Mammary epithelial cell (primary cell): ENCODE results near the gene ZNF613.

Experiments
- EZH2 ChIP-seq: IDR thresholded peaks from 2 replicates; pipeline ENCODE4 v1.6.1; 2012; ENCODE audit warnings: low read length, inconsistent platforms, borderline replicate concordance
- TF ChIP-seq, protein P1 (sequence below), 2 donors: IDR thresholded peaks in 1 of 2; conservative IDR thresholded peaks in 1 of 2; 2 replicates each; pipeline ENCODE4 v1.5.1; 2011 to 2012; ENCODE audit warnings: inconsistent platforms in 2 of 2, low read length in 2 of 2, mild to moderate bottlenecking in 2 of 2, control low read depth in 1 of 2, low read depth in 1 of 2; ENCODE audit not compliant: insufficient read depth in 1 of 2; ENCODE audit errors: extremely low read depth in 1 of 2

- TF ChIP-seq, protein P1, sequence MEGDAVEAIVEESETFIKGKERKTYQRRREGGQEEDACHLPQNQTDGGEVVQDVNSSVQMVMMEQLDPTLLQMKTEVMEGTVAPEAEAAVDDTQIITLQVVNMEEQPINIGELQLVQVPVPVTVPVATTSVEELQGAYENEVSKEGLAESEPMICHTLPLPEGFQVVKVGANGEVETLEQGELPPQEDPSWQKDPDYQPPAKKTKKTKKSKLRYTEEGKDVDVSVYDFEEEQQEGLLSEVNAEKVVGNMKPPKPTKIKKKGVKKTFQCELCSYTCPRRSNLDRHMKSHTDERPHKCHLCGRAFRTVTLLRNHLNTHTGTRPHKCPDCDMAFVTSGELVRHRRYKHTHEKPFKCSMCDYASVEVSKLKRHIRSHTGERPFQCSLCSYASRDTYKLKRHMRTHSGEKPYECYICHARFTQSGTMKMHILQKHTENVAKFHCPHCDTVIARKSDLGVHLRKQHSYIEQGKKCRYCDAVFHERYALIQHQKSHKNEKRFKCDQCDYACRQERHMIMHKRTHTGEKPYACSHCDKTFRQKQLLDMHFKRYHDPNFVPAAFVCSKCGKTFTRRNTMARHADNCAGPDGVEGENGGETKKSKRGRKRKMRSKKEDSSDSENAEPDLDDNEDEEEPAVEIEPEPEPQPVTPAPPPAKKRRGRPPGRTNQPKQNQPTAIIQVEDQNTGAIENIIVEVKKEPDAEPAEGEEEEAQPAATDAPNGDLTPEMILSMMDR (conservative IDR thresholded peaks at IDR 0.05 in 1 of 2, IDR thresholded peaks at IDR 0.05 in 1 of 2; ENCODE audit: extremely low read depth in 1 of 2, insufficient read depth in 1 of 2, low read depth in 1 of 2, low read length in 2 of 2), result no peak
- TF ChIP-seq EZH2, result no peak
Observed at GRCh38 chr19:51891193-51891747, 36.0 kb upstream of the ZNF613 start.
